T-helper 2 cell treated with Interferon-gamma antibody and Interleukin-4, amounts not matched to agents 100 ng/mL and 5 ng/mL, for 36 hours (primary cell): ENCODE measurements around the gene GRK6. TPM values are rescaled to one million over a fixed set of nuclear protein-coding genes. Genes with fewer than 3 reads are reported as not detected.

Experiments used
- intact Hi-C: fragments of 100-400 bp; cut with micrococcal nuclease; formaldehyde crosslinking; loops from one replicate; pipeline ENCODE4 v1.15.1; 2023
- total RNA-seq: library from RNA; stranded (reverse); gene quantifications from 2 replicates; pipeline ENCODE4 v1.2.3, GENCODE V29; 2022

GRK6 gene
- total RNA-seq, 1 donor from 2014 or later = 232 TPM

DNA sequence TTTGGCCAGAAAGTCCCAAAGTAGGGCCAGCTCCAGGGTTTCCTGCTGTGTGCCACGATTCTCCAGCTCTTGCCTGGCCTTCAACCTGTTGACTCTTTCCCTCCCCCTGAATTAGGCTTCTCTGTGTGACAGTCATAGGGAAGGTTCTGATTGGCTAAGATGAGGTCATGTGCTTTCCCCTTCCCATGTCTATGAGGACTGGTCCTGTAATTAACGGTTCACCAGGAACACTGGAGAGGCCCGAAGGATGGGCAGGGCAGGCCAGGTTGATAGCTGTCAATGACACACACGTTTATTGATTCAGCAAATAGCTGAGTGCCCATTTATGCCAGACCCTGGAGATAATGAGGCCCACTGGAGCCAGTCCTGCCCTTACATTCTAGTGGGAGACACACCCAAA lies 11.1 kb downstream of the GRK6 start:
- intact Hi-C loops = no loop called here

DNA sequence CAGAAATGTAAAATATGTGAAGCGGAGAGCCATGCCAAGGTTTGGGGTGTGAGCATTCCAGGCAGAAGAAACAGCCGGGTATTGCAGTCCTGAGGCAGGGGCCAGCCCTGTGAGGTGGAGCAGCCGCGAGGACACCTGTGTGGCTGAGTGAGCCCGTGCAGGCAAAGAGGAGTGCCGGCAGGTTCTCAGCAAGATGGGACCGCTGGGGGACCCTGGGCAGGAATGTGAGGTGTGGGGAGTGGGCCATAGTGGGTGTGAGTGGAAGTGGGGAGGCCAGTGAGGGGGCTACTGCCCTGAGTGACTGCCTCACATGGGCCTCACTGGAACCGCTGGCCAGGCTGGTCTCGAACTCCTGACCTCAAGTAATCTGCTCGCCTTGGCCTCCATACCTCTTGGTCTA lies 12.0 kb downstream of the GRK6 start:
- intact Hi-C loops = no loop called here

GRCh38 chr5:177439518-177440053 lies 13.1 kb downstream of the GRK6 start:
- intact Hi-C loops = no loop called here

- intact Hi-C loops = no loop called here
Measured at GRCh38 chr5:177440211-177440989, 13.9 kb downstream of the GRK6 start.

DNA sequence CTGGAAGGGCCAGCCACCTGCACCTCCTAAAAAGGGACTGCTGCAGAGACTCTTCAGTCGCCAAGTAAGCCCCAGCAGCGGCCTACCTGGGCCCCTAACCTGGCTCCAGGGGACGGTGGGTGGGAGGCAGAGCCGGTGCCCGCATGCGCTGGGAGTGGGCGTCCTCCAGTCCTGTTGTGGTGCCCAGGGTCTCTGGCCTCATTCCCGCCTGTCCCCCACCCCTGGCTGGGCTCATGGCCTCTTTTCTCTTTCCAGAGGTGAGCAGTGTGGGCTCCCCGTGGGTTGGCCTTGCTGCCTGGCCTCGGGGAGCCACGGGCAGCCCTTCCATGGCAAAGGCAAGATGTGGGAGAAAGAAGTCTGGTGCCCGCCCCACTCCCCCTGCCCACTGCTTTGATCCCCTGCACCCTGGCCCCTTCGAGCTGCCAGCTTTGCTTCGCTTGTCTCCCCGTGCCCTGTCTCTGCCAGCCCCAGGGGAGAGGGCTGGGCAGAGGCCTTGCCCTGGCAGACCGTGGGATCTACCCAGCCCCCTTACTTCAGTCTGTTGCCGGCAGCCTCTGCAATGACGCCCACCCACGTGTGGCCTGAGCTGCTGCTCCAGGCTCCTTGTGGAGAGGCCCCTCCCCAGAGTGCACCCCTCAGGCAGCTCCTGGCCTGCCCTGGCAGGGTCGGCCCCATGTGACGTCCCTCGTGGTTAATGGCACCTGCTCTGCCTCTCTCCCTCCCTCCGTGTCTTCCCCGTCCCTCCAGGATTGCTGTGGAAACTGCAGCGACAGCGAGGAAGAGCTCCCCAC lies 14.7 kb downstream of the GRK6 start:
- intact Hi-C loops = no loop called here

- intact Hi-C loops = no loop called here
Measured at GRCh38 chr5:177442066-177442826, 15.8 kb downstream of the GRK6 start.

- intact Hi-C loops = no loop called here
Measured at GRCh38 chr5:177443144-177443983, 16.9 kb downstream of the GRK6 start.

GRCh38 chr5:177444106-177445051 lies 17.9 kb downstream of the GRK6 start:
- intact Hi-C loops = loop anchor here (1.0 kb wide), 1 partner anchor 10 kb away; no protein-coding TSS in a partner anchor

DNA sequence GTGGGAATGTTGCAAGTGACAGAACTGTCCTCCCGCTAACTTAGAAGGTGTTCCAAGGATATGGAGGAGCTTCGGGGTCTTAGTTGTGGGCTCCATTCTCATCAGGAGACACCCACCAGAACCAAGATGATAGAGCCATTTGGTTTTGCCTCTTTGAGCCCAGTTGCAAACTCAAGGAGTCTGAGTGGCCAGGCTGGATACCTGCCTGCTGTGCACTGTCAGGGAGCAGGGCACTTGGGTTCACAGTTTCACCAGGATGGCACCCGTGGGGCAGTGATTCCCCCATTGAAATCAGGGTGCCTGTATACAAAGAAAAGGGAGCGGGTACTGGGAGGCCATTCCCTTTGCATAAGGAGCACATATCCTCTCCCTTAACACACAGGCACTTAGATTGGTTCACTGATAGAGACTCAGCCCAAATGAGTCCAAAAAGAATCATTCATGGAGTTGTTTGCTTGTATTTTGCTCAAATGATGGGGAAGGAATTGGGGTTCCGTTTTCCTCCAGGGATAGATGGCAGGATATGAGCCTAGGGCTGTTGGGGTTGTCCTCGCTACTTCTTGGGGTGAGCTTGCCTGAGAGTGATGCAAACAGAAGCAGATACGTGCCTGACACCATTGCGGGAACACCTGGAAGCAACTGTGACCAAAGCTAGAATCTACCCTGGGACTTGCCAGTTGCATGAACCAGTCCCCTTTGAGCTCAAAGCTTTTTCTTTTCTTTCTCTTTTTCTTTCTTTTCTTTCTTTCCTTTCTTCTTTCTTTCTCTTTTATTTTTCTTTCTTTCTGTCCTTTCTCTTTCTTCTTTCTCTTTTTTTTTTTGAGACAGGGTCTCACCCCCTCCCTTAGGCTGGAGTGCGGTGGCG lies 18.8 kb downstream of the GRK6 start:
- intact Hi-C loops = no loop called here

GRCh38 chr5:177445917-177446199 lies 19.4 kb downstream of the GRK6 start:
- intact Hi-C loops = loop anchor here (1.0 to 2.0 kb wide), 4 partner anchors 9 to 55 kb away; no protein-coding TSS in a partner anchor

DNA sequence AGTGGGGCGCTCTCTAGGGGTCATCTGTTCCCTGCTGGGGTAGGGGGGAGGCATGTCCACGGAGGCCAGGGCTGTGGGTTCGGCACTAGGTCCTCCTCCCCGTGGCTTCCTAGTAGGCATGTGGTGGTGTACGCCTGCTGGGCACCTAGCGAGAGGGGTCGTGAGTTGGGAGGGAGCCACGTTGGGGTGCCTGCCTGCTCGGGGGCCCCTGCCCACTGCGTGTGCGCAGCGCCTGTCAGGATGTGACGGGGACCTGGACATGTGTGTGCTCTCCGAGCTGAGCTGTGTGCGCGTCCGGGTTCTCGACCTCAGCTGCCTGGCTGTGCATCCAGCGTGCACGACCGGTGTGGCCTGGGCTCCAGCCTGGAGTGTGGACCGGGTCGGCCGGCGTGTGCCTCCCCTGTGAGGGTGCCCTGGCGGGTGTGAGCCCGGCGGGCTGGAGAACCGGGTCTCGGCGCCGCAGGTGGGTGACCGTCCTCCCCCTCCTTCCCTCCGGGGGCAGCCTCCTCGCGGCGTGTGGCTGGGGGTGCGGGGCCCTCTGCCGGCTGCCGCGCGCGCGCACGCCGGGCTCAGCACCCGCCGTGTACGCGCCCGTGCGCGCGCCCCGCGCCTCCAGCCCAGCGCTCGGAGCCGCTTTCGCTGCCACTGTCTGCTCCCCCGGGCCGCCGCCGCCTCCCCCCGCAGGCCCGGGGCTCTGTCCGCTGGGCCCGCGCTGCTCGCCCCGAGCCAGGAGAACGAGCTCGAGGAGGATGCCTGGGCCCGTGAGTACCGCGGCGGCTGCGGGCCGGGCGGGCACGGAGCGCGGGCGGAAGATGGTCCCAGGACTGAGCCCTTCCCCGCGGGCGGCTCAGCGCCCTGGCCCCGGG lies 20.0 kb downstream of the GRK6 start, which contains the start of gene PRR7:
PRR7 (plus strand) TSS at position 615 of the 866 bp plus-strand sequence. CDS start 8,254 bp downstream, outside the sequence.
- intact Hi-C loops = loop anchor here (1.0 to 2.0 kb wide), 4 partner anchors 9 to 56 kb away; no protein-coding TSS in a partner anchor

DNA sequence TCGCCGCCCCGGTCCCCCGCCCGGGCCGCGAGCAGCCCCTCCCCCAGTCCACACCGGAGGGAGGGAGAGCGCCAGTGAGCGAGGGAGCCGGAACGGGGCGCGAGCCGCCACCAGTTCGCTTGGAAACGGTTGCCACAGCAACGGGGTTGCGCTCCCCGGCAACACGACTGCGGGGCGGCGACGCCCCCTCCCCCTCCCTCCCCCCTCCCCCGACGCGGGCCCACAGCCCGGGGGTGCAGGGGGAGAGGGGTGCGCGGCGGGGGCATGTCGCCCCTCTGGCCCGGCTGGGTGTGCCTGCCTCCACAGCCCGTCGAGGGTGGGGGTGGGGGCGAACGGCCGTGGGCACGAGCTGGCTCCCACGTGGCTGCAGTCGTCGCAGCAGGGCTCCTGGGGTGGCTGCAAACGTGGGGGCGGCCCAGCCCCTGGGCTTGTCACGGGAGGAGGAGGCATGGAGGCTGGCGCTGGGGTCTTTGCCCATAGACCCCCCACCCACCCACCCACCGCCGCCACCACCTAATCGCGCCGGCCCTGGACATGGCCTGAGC lies 20.7 kb downstream of the GRK6 start:
- intact Hi-C loops = loop anchor here (2.0 kb wide), 3 partner anchors 16 to 56 kb away; no protein-coding TSS in a partner anchor

GRCh38 chr5:177447611-177448243 lies 21.3 kb downstream of the GRK6 start:
- intact Hi-C loops = loop anchor here (2.0 kb wide), 3 partner anchors 17 to 57 kb away; no protein-coding TSS in a partner anchor

- intact Hi-C loops = no loop called here
Measured at GRCh38 chr5:177448244-177448950, 21.9 kb downstream of the GRK6 start.

DNA sequence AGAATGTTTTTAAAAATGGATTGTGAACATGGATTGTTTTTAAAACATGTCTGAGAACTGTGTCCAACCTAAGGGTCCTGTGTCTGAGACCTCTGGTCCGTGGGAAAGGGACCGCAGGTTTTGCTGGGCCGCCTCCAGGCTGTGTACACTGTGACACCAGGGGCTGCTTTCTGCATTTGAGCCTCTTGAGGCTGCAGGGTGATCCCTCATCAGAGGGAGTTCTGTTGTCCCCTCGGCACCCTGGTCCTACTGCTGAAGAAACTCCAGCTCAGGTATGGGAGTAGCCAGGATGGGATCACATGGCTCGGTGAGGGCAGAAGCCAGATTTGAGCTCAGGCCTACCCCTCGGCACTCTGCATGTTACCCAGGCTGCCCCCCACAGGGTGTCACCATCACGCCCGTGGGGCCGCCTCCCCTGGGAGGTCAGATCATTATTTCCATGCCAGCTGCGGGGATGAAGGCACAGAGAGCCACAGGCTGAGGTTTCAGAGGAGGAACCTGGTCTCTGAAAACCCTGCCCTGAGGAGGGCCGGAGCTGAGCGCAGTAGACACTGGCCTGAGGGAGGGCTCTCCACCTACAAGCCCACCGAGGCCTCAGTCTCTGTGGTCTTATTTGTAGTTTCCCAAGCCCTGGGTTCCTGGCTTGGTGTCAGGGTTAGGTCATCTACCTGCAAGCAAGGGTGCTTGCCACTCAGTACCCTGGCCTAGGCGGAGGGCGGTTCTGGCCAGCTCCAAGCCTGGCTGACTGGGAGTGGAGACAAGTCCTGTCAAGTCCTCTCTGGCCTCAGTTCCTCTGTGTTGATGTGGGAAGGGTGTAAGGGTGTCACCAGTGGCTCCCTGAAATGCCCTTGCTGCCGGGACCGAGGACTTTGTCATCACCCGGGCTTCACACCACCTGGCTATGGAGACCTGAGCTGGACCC lies 22.9 kb downstream of the GRK6 start:
- intact Hi-C loops = no loop called here
